ENCODE measurements around the gene SGPP2. TPM values are rescaled to one million over a fixed set of nuclear protein-coding genes. Genes with fewer than 3 reads are reported as not detected.

Gene SGPP2
- total RNA-seq, 1 donor from 2014 or later: 38.1 TPM

- no peaks in the 10 kb centered on the region for H3K36me3 ChIP-seq
- no peak overlapping the region for H3K4me3 ChIP-seq
- H3K27me3 ChIP-seq: no peaks in the 10 kb centered on the region
- H3K27ac ChIP-seq: no peak overlapping the region
- intact Hi-C loops (cut with DNase I): no loop called here
- H3K9me3 ChIP-seq: no peaks in the 10 kb centered on the region
- ATAC-seq (no peak), DNase-seq (no peak)
- H3K4me1 ChIP-seq: peaks cover 12% of the 10 kb centered on the region
- no peak for TF ChIP-seq CTCF (IDR thresholded peaks at IDR 0.05)
These were observed 97.7 kb downstream of the SGPP2 start for GRCh38 chr2:222522082-222522481.

- Histone ChIP-seq H3K27me3 (no peaks in the 10 kb centered on the region), H3K4me3 (no peak overlapping the region), H3K27ac (no peak overlapping the region), H3K4me1 (peaks cover 2% of the 10 kb centered on the region), H3K36me3 (no peaks in the 10 kb centered on the region), H3K9me3 (no peaks in the 10 kb centered on the region)
- TF ChIP-seq CTCF (IDR thresholded peaks at IDR 0.05): no peak
- DNase-seq: no peak
- intact Hi-C loops (cut with DNase I): no loop called here
- ATAC-seq: peak; percentile 47
These were observed 99.6 kb downstream of the SGPP2 start for GRCh38 chr2:222523783-222524544.

- no peak for ATAC-seq
- Histone ChIP-seq H3K9me3 (no peaks in the 10 kb centered on the region), H3K27me3 (no peaks in the 10 kb centered on the region), H3K27ac (no peak overlapping the region), H3K4me3 (no peak overlapping the region), H3K36me3 (no peaks in the 10 kb centered on the region), H3K4me1 (no peaks in the 10 kb centered on the region)
- intact Hi-C loops (cut with DNase I): no loop called here
- no peak for TF ChIP-seq CTCF (IDR thresholded peaks at IDR 0.05)
- no peak for DNase-seq
These were observed 101.5 kb downstream of the SGPP2 start for GRCh38 chr2:222525811-222526210.

- Histone ChIP-seq H3K27me3 (no peaks in the 10 kb centered on the region), H3K36me3 (no peaks in the 10 kb centered on the region), H3K9me3 (no peaks in the 10 kb centered on the region), H3K4me3 (no peak overlapping the region), H3K27ac (no peak overlapping the region), H3K4me1 (no peaks in the 10 kb centered on the region)
- TF ChIP-seq CTCF (IDR thresholded peaks at IDR 0.05): no peak
- DNase-seq: no peak
- ATAC-seq: no peak
- intact Hi-C loops (cut with DNase I): no loop called here
These were observed 102.3 kb downstream of the SGPP2 start for GRCh38 chr2:222526480-222527277.

GRCh38 chr2:222532315-222532714 lies 108.0 kb downstream of the SGPP2 start:
- DNase-seq: no peak

More at GRCh38 chr2:222532315-222532714, 108.0 kb downstream of the SGPP2 start:
- TF ChIP-seq CTCF (IDR thresholded peaks at IDR 0.05): no peak
- ATAC-seq: no peak
- H3K4me1 ChIP-seq: no peaks in the 10 kb centered on the region
- H3K36me3 ChIP-seq: no peaks in the 10 kb centered on the region
- no peaks in the 10 kb centered on the region for H3K9me3 ChIP-seq
- intact Hi-C loops (cut with DNase I): no loop called here
- H3K27ac ChIP-seq: no peak overlapping the region
- no peaks in the 10 kb centered on the region for H3K27me3 ChIP-seq
- no peak overlapping the region for H3K4me3 ChIP-seq

All from upper lobe of right lung (tissue), 1 donor.